IMR-90 (cell line): ENCODE results near the gene SLX4IP. TPM values are rescaled to one million over a fixed set of nuclear protein-coding genes. Genes with fewer than 3 reads are reported as not detected.

Experiments used
- ATAC-seq: fragments of 200-7000 bp; cut with Tn5 transposase; 2 replicates; pipeline ENCODE4 v1.9.1; 2020; ENCODE audit warnings: low read depth, mild to moderate bottlenecking, moderate library complexity
- BruUV-seq: library from RNA; stranded (reverse); fragments of 400-500 nt; replicated peaks from 2 replicates; lab custom pipeline; 2021; lab: Mats Ljungman, UMichigan
- CTCF ChIA-PET: fragments of 300-600 bp; formaldehyde crosslinking; extraction: SDS; loops from one replicate; lab custom pipeline; 2021; ENCODE audit warnings: antibody characterized with exemption; lab: Yijun Ruan, JAX
- POLR2A ChIA-PET: fragments of 300-600 bp; sonication (Branson Sonifier 250); formaldehyde crosslinking; loops from one replicate; lab custom pipeline; 2022; ENCODE audit warnings: antibody characterized with exemption; ENCODE audit not compliant: unreplicated experiment; lab: Charles Lee
- DNase-seq: peaks from one replicate; pipeline ENCODE4 v3.0.0; 2013
- H2AFZ ChIP-seq: replicated peaks from 2 replicates; pipeline ENCODE3; 2013; ENCODE audit warnings: low read length, mild to moderate bottlenecking; ENCODE audit not compliant: poor library complexity
- H2AK5ac ChIP-seq: 2 replicates; pipeline ENCODE4 v1.6.1; 2013; ENCODE audit warnings: low read depth, low read length, inconsistent platforms
- H2AK9ac ChIP-seq: replicated peaks from 2 replicates; pipeline ENCODE3; 2013; ENCODE audit warnings: mild to moderate bottlenecking, low read depth, low read length, moderate library complexity; ENCODE audit not compliant: poor library complexity
- H2BK120ac ChIP-seq: 2 replicates; pipeline ENCODE4 v1.6.1; 2013; ENCODE audit warnings: low read depth, low read length, inconsistent platforms
- H2BK15ac ChIP-seq: 3 replicates; pipeline ENCODE4 v1.6.1; 2013; ENCODE audit warnings: low read depth, low read length, inconsistent platforms
- H2BK20ac ChIP-seq: 2 replicates; pipeline ENCODE4 v1.6.1; 2013; ENCODE audit warnings: low read depth, mild to moderate bottlenecking, inconsistent platforms, low read length, moderate library complexity
- H2BK5ac ChIP-seq: 2 replicates; pipeline ENCODE4 v1.6.1; 2013; ENCODE audit warnings: mild to moderate bottlenecking, low read depth, low read length, inconsistent platforms; ENCODE audit not compliant: poor library complexity, severe bottlenecking
- H3K14ac ChIP-seq: replicated peaks from 2 replicates; pipeline ENCODE4 v1.6.1; 2013; ENCODE audit warnings: low read depth, low read length, inconsistent platforms
- H3K18ac ChIP-seq: 2 replicates; pipeline ENCODE4 v1.6.1; 2013; ENCODE audit warnings: low read depth, low read length, control low read depth
- H3K23ac ChIP-seq: 2 replicates; pipeline ENCODE4 v1.6.1; 2013; ENCODE audit warnings: low read depth, low read length, inconsistent platforms
- H3K27ac ChIP-seq: 2 replicates; pipeline ENCODE4 v1.5.1; 2013; ENCODE audit warnings: mild to moderate bottlenecking, control low read depth, low read length; ENCODE audit not compliant: insufficient read depth
- H3K27me3 ChIP-seq: 2 replicates; pipeline ENCODE4 v1.6.1; 2013; ENCODE audit warnings: low read length; ENCODE audit not compliant: control insufficient read depth, insufficient read depth
- H3K36me3 ChIP-seq: 2 replicates; pipeline ENCODE4 v1.6.1; 2013; ENCODE audit warnings: low read length, mixed read lengths; ENCODE audit not compliant: control insufficient read depth, insufficient read depth
- H3K4ac ChIP-seq: 2 replicates; pipeline ENCODE4 v1.6.1; 2013; ENCODE audit warnings: low read depth, low read length, inconsistent platforms
- H3K4me1 ChIP-seq: 2 replicates; pipeline ENCODE4 v1.6.1; 2013; ENCODE audit warnings: low read length, mixed read lengths; ENCODE audit not compliant: control insufficient read depth, insufficient read depth
- H3K4me2 ChIP-seq: 2 replicates; pipeline ENCODE4 v1.6.1; 2013; ENCODE audit warnings: low read depth, mild to moderate bottlenecking, control low read depth, low read length, moderate library complexity
- H3K4me3 ChIP-seq: 2 replicates; pipeline ENCODE4 v1.5.1; 2013; ENCODE audit warnings: low read depth, mild to moderate bottlenecking, control low read depth, low read length, moderate library complexity; ENCODE audit not compliant: insufficient read depth
- H3K56ac ChIP-seq: 2 replicates; pipeline ENCODE4 v1.6.1; 2013; ENCODE audit warnings: low read length, inconsistent platforms; ENCODE audit not compliant: insufficient read depth; ENCODE audit errors: extremely low read depth
- H3K79me1 ChIP-seq, 2 experiments: 2 replicates each; pipeline ENCODE4 v1.6.1; 2013; ENCODE audit warnings: low read length in 2 of 2, inconsistent platforms in 1 of 2, low read depth in 1 of 2
- H3K9ac ChIP-seq: 2 replicates; pipeline ENCODE4 v1.6.1; 2013; ENCODE audit warnings: low read depth, low read length, control low read depth
- H3K9me1 ChIP-seq: 2 replicates; pipeline ENCODE4 v1.6.1; 2013; ENCODE audit warnings: low read length, inconsistent platforms; ENCODE audit not compliant: insufficient read depth
- H3K9me3 ChIP-seq: 2 replicates; pipeline ENCODE4 v1.6.1; 2013; ENCODE audit warnings: low read length; ENCODE audit not compliant: control insufficient read depth, insufficient read depth
- H4K20me1 ChIP-seq: 2 replicates; pipeline ENCODE4 v1.6.1; 2013; ENCODE audit warnings: low read length, inconsistent platforms; ENCODE audit not compliant: insufficient read depth
- H4K5ac ChIP-seq: 2 replicates; pipeline ENCODE4 v1.6.1; 2013; ENCODE audit warnings: mild to moderate bottlenecking, low read depth, low read length, control low read depth
- H4K8ac ChIP-seq, 2 experiments: 2 replicates each; pipeline ENCODE4 v1.6.1; 2013; ENCODE audit warnings: low read depth in 2 of 2, low read length in 2 of 2, control low read depth in 1 of 2, inconsistent platforms in 1 of 2
- H4K91ac ChIP-seq: 2 replicates; pipeline ENCODE4 v1.6.1; 2013; ENCODE audit warnings: low read depth, low read length, inconsistent platforms; ENCODE audit not compliant: insufficient read depth
- FOS ChIP-seq: fragments of 150-350 bp; IDR thresholded peaks from 2 replicates; pipeline ENCODE4 v1.6.1; 2016; ENCODE audit warnings: low read depth, low read length
- RAD21 ChIP-seq: IDR thresholded peaks from 2 replicates; pipeline ENCODE4 v1.6.1; 2012; ENCODE audit warnings: low read length, improper control_type of control experiment
- WGBS, 2 experiments: methylation state at CpG; one replicate each; pipeline versions ENCODE4 v1.1.5 to v1.1.7; 2013; ENCODE audit warnings: missing lambda C conversion rate in 2 of 2; ENCODE audit not compliant: insufficient read length in 1 of 2; ENCODE audit errors: extremely low coverage in 2 of 2; 5-methylcytosine and 5-hydroxymethylcytosine counted together
- dilution Hi-C: fragments of 300-500 bp; cut with HindIII; formaldehyde crosslinking; loops from one replicate; pipeline ENCODE4 v1.14.3; 2018; ENCODE audit warnings: low sequenced_read_pairs; ENCODE audit not compliant: unreplicated experiment
- in situ Hi-C: fragments of 300-500 bp; cut with MboI; formaldehyde crosslinking; loops from 3 replicates; pipeline ENCODE4 v1.14.3; 2019; ENCODE audit warnings: low sequenced_read_pairs, inconsistent platforms, mixed read lengths
- intact Hi-C: fragments of 100-400 bp; cut with micrococcal nuclease; formaldehyde crosslinking; loops from 2 replicates; pipeline ENCODE4 v1.10.0; 2022
- polyA plus RNA-seq, 3 experiments: library from polyadenylated mRNA; depleted of rRNA; stranded (reverse); fragments of >200 nt; gene quantifications; 2 replicates each; pipeline ENCODE4 v1.2.3, GENCODE V29; 2012; ENCODE audit warnings: low replicate concordance in 1 of 3
- total RNA-seq: library from RNA; depleted of rRNA; stranded (reverse); fragments of >200 nt; gene quantifications from 2 replicates; pipeline ENCODE4 v1.2.3, GENCODE V29; 2012

The SLX4IP gene
- total and polyA plus RNA-seq, 2 of the 4 experiments (the other 2 are of a cell fraction) = 1.3 to 5.9 TPM

DNA sequence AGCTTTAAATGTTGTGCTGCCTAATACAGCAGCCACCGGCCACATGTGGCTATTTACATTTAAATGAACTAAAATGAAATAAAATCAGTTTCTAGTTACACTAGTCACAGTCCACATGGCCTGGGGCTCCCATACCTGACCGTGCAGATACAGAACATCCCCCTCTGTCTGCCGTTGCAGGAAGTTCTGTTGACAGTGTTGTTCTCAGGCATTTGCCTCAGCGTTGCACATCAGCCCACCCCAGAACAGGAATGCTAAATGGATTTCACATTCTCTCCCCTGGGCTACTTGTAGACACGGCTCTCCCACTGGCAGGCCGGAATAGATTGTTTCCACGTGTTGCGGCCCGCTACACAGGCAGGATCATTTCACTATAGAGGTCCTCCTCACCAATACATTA is 212.4 kb downstream of the SLX4IP start:
- WGBS, 2 experiments = 68% methylated on average over 3 of the region's 9 CpGs; no CpG with 5 or more reads in 1 of the 2 experiments
- H3K27ac ChIP-seq = no peak overlapping the region
- intact Hi-C loops (loop anchor here (5.0 kb wide), 1 partner anchor 180 kb away; no protein-coding TSS in a partner anchor), dilution Hi-C loops (no loop called here), in situ Hi-C loops (loop anchor here (5.0 kb wide), 1 partner anchor 85 kb away; no protein-coding TSS in a partner anchor)
- DNase-seq (no peak), ATAC-seq (no peak)
- peaks cover 93% of the 10 kb centered on the region for H3K36me3 ChIP-seq
- peak overlapping the region; percentile 11; the same call in 1 of the 2 replicates for H3K4ac ChIP-seq
- H3K14ac ChIP-seq = no peak overlapping the region
- no peak overlapping the region for H2AK9ac ChIP-seq
- no peak overlapping the region for H3K9ac ChIP-seq
- H3K9me1 ChIP-seq = peaks cover 20% of the 10 kb centered on the region
- H3K4me2 ChIP-seq = no peak overlapping the region
- no peaks in the 10 kb centered on the region for H3K9me3 ChIP-seq
- POLR2A ChIA-PET = no interaction called here
- no peak overlapping the region for H2BK5ac ChIP-seq
- BruUV-seq = no TSS peak
- no peak overlapping the region for H3K56ac ChIP-seq
- no peak overlapping the region for H4K8ac ChIP-seq
- H4K20me1 ChIP-seq = peaks cover 5% of the 10 kb centered on the region
- peak overlapping the region; percentile 67; the same call in 1 of the 2 replicates for H2AK5ac ChIP-seq
- no peak overlapping the region for H3K23ac ChIP-seq
- TF ChIP-seq FOS (no peak), RAD21 (peak; percentile 8; the same call in 1 of the 2 replicates)
- CTCF ChIA-PET = no interaction called here
- no peak overlapping the region for H2BK15ac ChIP-seq
- H4K5ac ChIP-seq = no peak overlapping the region
- H3K18ac ChIP-seq = no peak overlapping the region
- H3K79me1 ChIP-seq = peaks cover 13 to 41% of the 10 kb centered on the region in 2 experiments
- no peak overlapping the region for H4K91ac ChIP-seq
- H3K27me3 ChIP-seq = no peaks in the 10 kb centered on the region
- H2BK20ac ChIP-seq = no peak overlapping the region
- no peak overlapping the region for H3K4me3 ChIP-seq
- H2BK120ac ChIP-seq = no peak overlapping the region
- peaks cover 27% of the 10 kb centered on the region for H3K4me1 ChIP-seq
- no peak overlapping the region for H2AFZ ChIP-seq
